ENCODE results near the gene UBXN1.
"Not testable (repeated sequence)": the region's sequence is repeated elsewhere in the genome, so short reads cannot be mapped to it uniquely, and the experiment has no call there.

The UBXN1 gene

GRCh38 chr11:62669420-62670161, 9.3 kb downstream of the UBXN1 start:
- DNase-seq = no peak

- no peak for DNase-seq
Observed at GRCh38 chr11:62667460-62667859, 11.4 kb downstream of the UBXN1 start.

- no peak for DNase-seq
Observed at GRCh38 chr11:62666259-62666926, 12.5 kb downstream of the UBXN1 start.

GRCh38 chr11:62665599-62666258, 13.1 kb downstream of the UBXN1 start:
- DNase-seq = no peak

- peak; percentile 86 to 89 for DNase-seq
Observed at GRCh38 chr11:62665075-62665598, 13.7 kb downstream of the UBXN1 start, which contains the start of the genes C11orf98 and CSKMT. Gene C11orf98, minus strand, starts transcription at chr11:62665210. Its CDS starts 41 bp downstream, at chr11:62665169. Gene CSKMT, plus strand, starts transcription at chr11:62665312. Its CDS starts 568 bp downstream, at chr11:62665880.

GRCh38 chr11:62664405-62665074, 14.3 kb downstream of the UBXN1 start:
- DNase-seq = peak; percentile 41 to 59

GRCh38 chr11:62656796-62657429, 22.0 kb downstream of the UBXN1 start:
- DNase-seq = no peak

- DNase-seq = no peak
Observed at GRCh38 chr11:62654297-62654696, 24.6 kb downstream of the UBXN1 start.

GRCh38 chr11:62652161-62653006, 26.5 kb downstream of the UBXN1 start:
- DNase-seq = no peak

- not testable (repeated sequence) for DNase-seq
Observed at GRCh38 chr11:62650283-62650682, 28.6 kb downstream of the UBXN1 start.

GRCh38 chr11:62649486-62649885, 29.4 kb downstream of the UBXN1 start:
- no peak for DNase-seq

GRCh38 chr11:62648967-62649364, 29.9 kb downstream of the UBXN1 start:
- DNase-seq = no peak

- no peak for DNase-seq
Observed at GRCh38 chr11:62648185-62648966, 30.5 kb downstream of the UBXN1 start.

GRCh38 chr11:62647609-62648005, 31.3 kb downstream of the UBXN1 start:
- DNase-seq = no peak

- DNase-seq = no peak
Observed at GRCh38 chr11:62646825-62647608, 31.9 kb downstream of the UBXN1 start.

- peak; percentile 97 to 99 for DNase-seq
Observed at GRCh38 chr11:62645946-62646824, 32.7 kb downstream of the UBXN1 start, which contains the start of gene GANAB. Gene GANAB, minus strand, starts transcription at chr11:62646613. Its CDS starts 14 bp downstream, at chr11:62646599.

GRCh38 chr11:62645671-62645945, 33.3 kb downstream of the UBXN1 start:
- DNase-seq = no peak

- DNase-seq = no peak
Observed at GRCh38 chr11:62644220-62644619, 34.7 kb downstream of the UBXN1 start.

GRCh38 chr11:62632492-62632891, 46.4 kb downstream of the UBXN1 start:
- no peak for DNase-seq
